Glutamatergic neuron (in vitro differentiated cells): ENCODE results near the gene DCAF4. TPM values are rescaled to one million over a fixed set of nuclear protein-coding genes. Genes with fewer than 3 reads are reported as not detected.

ENCODE experiments used
- DNase-seq: peaks from one replicate; pipeline ENCODE4 v3.0.0; 2022
- H3K27ac Mint-ChIP-seq: one replicate; pipeline ENCODE4 v1.8.0; 2020; ENCODE audit warnings: mild to moderate bottlenecking, mixed read lengths, inconsistent platforms; ENCODE audit not compliant: unreplicated experiment
- H3K27me3 Mint-ChIP-seq: one replicate; pipeline ENCODE4 v1.8.0; 2020; ENCODE audit warnings: mild to moderate bottlenecking, moderate library complexity, mixed read lengths, inconsistent platforms; ENCODE audit not compliant: unreplicated experiment
- H3K36me3 Mint-ChIP-seq: one replicate; pipeline ENCODE4 v1.8.0; 2020; ENCODE audit warnings: mild to moderate bottlenecking, mixed read lengths, inconsistent platforms; ENCODE audit not compliant: unreplicated experiment
- H3K4me1 Mint-ChIP-seq: one replicate; pipeline ENCODE4 v1.8.0; 2020; ENCODE audit warnings: mild to moderate bottlenecking, low read depth, mixed read lengths, inconsistent platforms; ENCODE audit not compliant: unreplicated experiment
- H3K4me3 Mint-ChIP-seq: one replicate; pipeline ENCODE4 v1.8.0; 2020; ENCODE audit warnings: mild to moderate bottlenecking, mixed read lengths, inconsistent platforms; ENCODE audit not compliant: unreplicated experiment
- H3K9me3 Mint-ChIP-seq: one replicate; pipeline ENCODE4 v1.8.0; 2020; ENCODE audit warnings: mild to moderate bottlenecking, moderate library complexity, mixed read lengths, inconsistent platforms; ENCODE audit not compliant: unreplicated experiment
- CTCF ChIP-seq: fragments of 200-600 bp; sonication (generic); IDR thresholded peaks from one replicate; pipeline ENCODE4 v1.5.0; 2021; ENCODE audit not compliant: partially characterized antibody, unreplicated experiment
- total RNA-seq: library from RNA; stranded (reverse); fragmentation: NEBNext Ultra II Directional; extraction: Animal tissue kit (Norgen Biotek cat#: 25700); gene quantifications from one replicate; pipeline ENCODE4 v1.2.1, GENCODE V29; 2021; ENCODE audit not compliant: unreplicated experiment

DCAF4 gene
- total RNA-seq, 1 donor from 2014 or later, result 23.4 TPM

DNA sequence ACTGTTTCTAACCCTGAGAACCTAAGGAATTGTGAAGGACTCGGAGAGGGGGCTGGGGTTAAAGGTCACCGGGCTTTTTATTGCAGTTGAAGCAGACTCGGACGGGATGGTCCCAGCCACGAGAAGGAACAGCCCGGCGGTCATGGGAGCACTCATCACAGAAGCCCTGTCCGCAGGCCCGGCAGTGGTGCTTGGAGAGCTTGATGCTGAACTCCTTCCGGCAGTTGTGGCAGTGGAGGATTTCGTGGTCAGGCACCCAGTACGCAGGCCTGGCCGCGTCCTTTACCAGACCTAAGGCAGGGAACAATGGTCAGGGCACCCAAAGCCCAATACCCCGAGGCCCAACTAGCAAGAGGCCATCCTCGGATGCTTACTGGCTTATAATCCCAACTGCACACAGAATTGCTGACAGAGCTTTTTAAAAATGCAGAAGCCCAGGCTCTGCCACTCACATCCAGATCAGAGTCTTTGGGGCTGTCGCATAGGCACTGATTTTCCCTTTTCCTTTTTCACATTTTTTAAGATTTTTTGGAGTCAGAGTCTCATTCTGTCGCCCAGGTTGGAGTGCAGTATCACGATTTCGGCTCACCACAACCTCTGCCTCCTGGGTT, 44.7 kb downstream of the DCAF4 start:
- H3K27me3 Mint-ChIP-seq, result peaks cover 6% of the 10 kb centered on the region
- no peak overlapping the region for H3K27ac Mint-ChIP-seq
- no peak overlapping the region for H3K4me3 Mint-ChIP-seq
- H3K4me1 Mint-ChIP-seq, result no peaks in the 10 kb centered on the region
- TF ChIP-seq CTCF, result no peak
- peaks cover 2% of the 10 kb centered on the region for H3K9me3 Mint-ChIP-seq
- no peak for DNase-seq
- H3K36me3 Mint-ChIP-seq, result peaks cover 4% of the 10 kb centered on the region

DNA sequence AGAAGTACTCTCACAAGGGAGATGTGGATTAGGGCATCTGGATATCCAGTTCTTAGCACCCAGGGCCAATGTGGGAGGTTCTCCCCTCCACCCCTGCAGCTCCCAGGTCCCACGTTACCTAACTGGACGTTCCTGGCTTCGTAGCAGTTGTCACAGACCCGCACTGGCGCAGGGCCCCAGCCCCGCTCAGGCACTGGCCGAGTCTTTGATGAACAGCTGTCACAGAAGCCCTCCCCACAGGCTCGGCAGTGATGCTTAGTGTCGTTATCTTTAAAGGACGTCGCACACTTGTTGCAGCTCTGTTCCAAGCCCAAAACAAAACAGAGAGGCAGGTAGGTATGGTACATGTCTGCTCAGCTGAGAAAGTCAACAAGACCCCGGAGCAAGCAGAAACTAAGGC, 48.4 kb downstream of the DCAF4 start:
- no peaks in the 10 kb centered on the region for H3K36me3 Mint-ChIP-seq
- DNase-seq, result no peak
- H3K27ac Mint-ChIP-seq, result no peak overlapping the region
- peaks cover 2% of the 10 kb centered on the region for H3K9me3 Mint-ChIP-seq
- H3K27me3 Mint-ChIP-seq, result peaks cover 3% of the 10 kb centered on the region
- no peak for TF ChIP-seq CTCF
- H3K4me1 Mint-ChIP-seq, result no peaks in the 10 kb centered on the region
- H3K4me3 Mint-ChIP-seq, result no peak overlapping the region

- peaks cover 2% of the 10 kb centered on the region for H3K9me3 Mint-ChIP-seq
- no peak for DNase-seq
- no peaks in the 10 kb centered on the region for H3K36me3 Mint-ChIP-seq
- no peak overlapping the region for H3K27ac Mint-ChIP-seq
- peaks cover 1% of the 10 kb centered on the region for H3K4me1 Mint-ChIP-seq
- no peak for TF ChIP-seq CTCF
- peaks cover 6% of the 10 kb centered on the region for H3K27me3 Mint-ChIP-seq
- H3K4me3 Mint-ChIP-seq, result no peak overlapping the region
These were observed 49.5 kb downstream of the DCAF4 start for GRCh38 chr14:72975770-72976169.

- no peak for TF ChIP-seq CTCF
- Mint-ChIP-seq H3K9me3 (peaks cover 2% of the 10 kb centered on the region), H3K27ac (no peak overlapping the region), H3K4me1 (peaks cover 1% of the 10 kb centered on the region), H3K36me3 (no peaks in the 10 kb centered on the region), H3K27me3 (peaks cover 6% of the 10 kb centered on the region), H3K4me3 (no peak overlapping the region)
- DNase-seq, result no peak
These were observed 52.6 kb downstream of the DCAF4 start for GRCh38 chr14:72978856-72979255.

GRCh38 chr14:72980863-72981262, 54.6 kb downstream of the DCAF4 start:
- H3K9me3 Mint-ChIP-seq, result peaks cover 2% of the 10 kb centered on the region
- DNase-seq, result no peak
- no peak overlapping the region for H3K27ac Mint-ChIP-seq
- H3K36me3 Mint-ChIP-seq, result peaks cover 6% of the 10 kb centered on the region
- no peak for TF ChIP-seq CTCF
- peaks cover 1% of the 10 kb centered on the region for H3K4me1 Mint-ChIP-seq
- no peak overlapping the region for H3K4me3 Mint-ChIP-seq
- H3K27me3 Mint-ChIP-seq, result peaks cover 3% of the 10 kb centered on the region
